Measurements from ENCODE around the gene ITGB7.
"Not testable (repeated sequence)": the region's sequence is repeated elsewhere in the genome, so short reads cannot be mapped to it uniquely, and the experiment has no call there.

Gene ITGB7

GRCh38 chr12:53173085-53173715 lies 33.9 kb downstream of the ITGB7 start:
- no peak for DNase-seq

- no peak for DNase-seq
Observed at GRCh38 chr12:53172352-53172751, 34.7 kb downstream of the ITGB7 start.

- DNase-seq: no peak
Observed at GRCh38 chr12:53171725-53172329, 35.2 kb downstream of the ITGB7 start.

GRCh38 chr12:53170876-53171724 lies 36.0 kb downstream of the ITGB7 start:
- DNase-seq: no peak

- DNase-seq: no peak
Observed at GRCh38 chr12:53170215-53170614, 36.8 kb downstream of the ITGB7 start.

GRCh38 chr12:53169644-53170043 lies 37.4 kb downstream of the ITGB7 start:
- no peak for DNase-seq

- DNase-seq: no peak
Observed at GRCh38 chr12:53166837-53167236, 40.2 kb downstream of the ITGB7 start.

- not testable (repeated sequence) for DNase-seq
Observed at GRCh38 chr12:53163008-53163407, 44.0 kb downstream of the ITGB7 start.

GRCh38 chr12:53161119-53161911 lies 45.7 kb downstream of the ITGB7 start:
- no peak for DNase-seq

- no peak for DNase-seq
Observed at GRCh38 chr12:53160673-53161072, 46.4 kb downstream of the ITGB7 start.

- DNase-seq: no peak
Observed at GRCh38 chr12:53160000-53160399, 47.1 kb downstream of the ITGB7 start.

- DNase-seq: peak; percentile 63
Observed at GRCh38 chr12:53159195-53159839, 47.7 kb downstream of the ITGB7 start.

GRCh38 chr12:53152390-53152789 lies 54.7 kb downstream of the ITGB7 start:
- DNase-seq: no peak

GRCh38 chr12:53151039-53151438 lies 56.0 kb downstream of the ITGB7 start:
- no peak for DNase-seq

GRCh38 chr12:53147653-53148052 lies 59.4 kb downstream of the ITGB7 start:
- no peak for DNase-seq

- DNase-seq: no peak
Observed at GRCh38 chr12:53147181-53147580, 59.9 kb downstream of the ITGB7 start.

- no peak for DNase-seq
Observed at GRCh38 chr12:53145383-53146260, 61.4 kb downstream of the ITGB7 start.

- DNase-seq: no peak
Observed at GRCh38 chr12:53143355-53143754, 63.7 kb downstream of the ITGB7 start.

All from NCI-H187 treated with DMSO at 0.1 percent for 48 hours (cell line).